IPS-20b (cell line): ENCODE measurements around the gene APRT.

Experiments
- H3K27ac ChIP-seq: one replicate; pipeline ENCODE4 v1.5.1; 2013; ENCODE audit warnings: low read length
- H3K27me3 ChIP-seq: 2 replicates; pipeline ENCODE4 v1.6.1; 2013; ENCODE audit warnings: mild to moderate bottlenecking, low read length, inconsistent platforms; ENCODE audit not compliant: insufficient read depth
- H3K36me3 ChIP-seq: 2 replicates; pipeline ENCODE4 v1.6.1; 2013; ENCODE audit warnings: low read depth, mild to moderate bottlenecking, inconsistent platforms, low read length, moderate library complexity; ENCODE audit not compliant: insufficient read depth
- H3K4me1 ChIP-seq: 2 replicates; pipeline ENCODE4 v1.6.1; 2013; ENCODE audit warnings: mild to moderate bottlenecking, control low read depth, inconsistent platforms, low read length, moderate library complexity; ENCODE audit not compliant: insufficient read depth
- H3K4me3 ChIP-seq: 2 replicates; pipeline ENCODE4 v1.5.1; 2013; ENCODE audit warnings: mild to moderate bottlenecking, low read length, inconsistent platforms
- H3K9ac ChIP-seq: 2 replicates; pipeline ENCODE4 v1.6.1; 2013; ENCODE audit warnings: low read depth, mild to moderate bottlenecking, inconsistent platforms, low read length, moderate library complexity
- H3K9me3 ChIP-seq: 2 replicates; pipeline ENCODE4 v1.6.1; 2013; ENCODE audit warnings: mild to moderate bottlenecking, low read depth, low read length, inconsistent platforms; ENCODE audit not compliant: insufficient read depth

APRT gene

DNA sequence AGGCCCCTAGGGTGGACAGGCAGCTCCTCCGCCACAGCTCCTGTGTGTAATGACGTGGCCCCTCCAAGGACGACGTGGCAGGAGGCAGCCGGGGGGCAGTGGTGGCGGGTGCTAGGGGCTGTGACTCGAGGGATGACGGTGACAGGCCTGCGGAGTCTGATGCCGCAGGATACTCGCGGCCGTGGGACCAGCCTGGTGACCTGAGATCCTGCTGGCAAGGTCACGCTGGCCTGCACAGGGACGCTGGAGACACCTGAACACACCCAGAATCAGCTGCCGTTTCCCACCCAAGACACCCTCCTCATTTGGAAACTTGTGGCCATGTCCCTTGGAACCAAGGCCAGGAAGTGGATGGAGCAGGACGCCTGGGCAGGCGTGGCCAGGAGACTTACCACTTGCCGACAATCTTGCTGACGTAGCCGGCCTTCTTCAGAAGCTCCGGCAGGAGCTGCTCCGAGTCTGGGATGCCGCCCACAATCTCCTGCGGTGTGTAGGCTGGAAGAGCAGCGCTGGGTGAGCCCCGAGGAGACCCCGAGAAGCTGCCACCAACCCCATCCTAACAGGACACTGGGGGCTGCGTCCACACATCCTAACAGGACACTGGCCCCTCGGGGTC, 29.0 kb upstream of the APRT start:
- no peak overlapping the region for H3K4me3 ChIP-seq
- H3K36me3 ChIP-seq: 0 out of 2 replicates have a peak, but pooled peaks cover 8% of the 10 kb centered on the region
- no peaks in the 10 kb centered on the region for H3K4me1 ChIP-seq
- H3K27ac ChIP-seq: no peak overlapping the region
- H3K9me3 ChIP-seq: no peaks in the 10 kb centered on the region
- no peaks in the 10 kb centered on the region for H3K27me3 ChIP-seq
- H3K9ac ChIP-seq: no peak overlapping the region

DNA sequence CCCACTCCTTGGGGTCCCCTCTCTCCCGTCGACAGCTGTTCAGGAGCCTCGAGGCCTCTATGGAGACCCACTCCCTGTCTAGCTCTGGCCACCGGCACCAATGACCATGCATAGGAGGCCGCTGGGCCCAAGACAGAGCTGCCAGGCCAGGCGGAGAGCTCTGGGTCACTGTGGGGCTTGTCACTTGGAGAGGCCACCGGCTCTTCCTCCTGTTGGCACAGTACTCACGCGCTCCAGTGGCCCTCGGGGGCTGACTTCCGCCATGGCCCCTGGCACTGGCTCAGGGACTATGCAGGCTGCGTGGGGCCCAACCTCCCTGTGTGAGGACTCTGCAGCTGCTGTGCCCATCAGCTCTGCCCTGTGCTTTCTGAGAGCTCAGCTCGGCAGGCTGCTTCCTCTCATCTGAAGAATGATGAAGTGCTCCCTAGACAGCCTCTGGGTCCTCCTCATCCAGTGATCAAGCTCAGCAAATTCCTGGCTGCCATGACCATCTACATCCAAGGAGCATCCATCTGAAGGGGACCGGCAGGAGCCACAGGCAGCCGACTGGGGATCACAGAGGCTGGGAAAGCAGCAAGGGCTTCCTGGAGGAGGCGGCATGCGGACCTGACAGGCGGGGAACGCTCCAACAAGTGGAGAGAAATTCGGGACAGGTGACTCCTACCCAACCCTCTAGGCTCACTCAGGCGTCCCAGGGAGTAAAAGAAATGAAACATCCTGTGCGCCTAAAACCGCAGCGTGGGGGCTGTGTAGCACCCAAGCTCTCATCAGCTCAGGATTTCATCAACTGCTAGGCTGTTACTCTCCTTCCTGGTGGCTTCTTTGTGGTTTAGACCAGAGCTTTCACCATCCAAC, 28.2 kb upstream of the APRT start:
- H3K9me3 ChIP-seq: no peaks in the 10 kb centered on the region
- 0 out of 2 replicates have a peak, but pooled peaks cover 8% of the 10 kb centered on the region for H3K36me3 ChIP-seq
- no peak overlapping the region for H3K27ac ChIP-seq
- no peaks in the 10 kb centered on the region for H3K27me3 ChIP-seq
- H3K4me1 ChIP-seq: no peaks in the 10 kb centered on the region
- H3K4me3 ChIP-seq: no peak overlapping the region
- H3K9ac ChIP-seq: no peak overlapping the region

DNA sequence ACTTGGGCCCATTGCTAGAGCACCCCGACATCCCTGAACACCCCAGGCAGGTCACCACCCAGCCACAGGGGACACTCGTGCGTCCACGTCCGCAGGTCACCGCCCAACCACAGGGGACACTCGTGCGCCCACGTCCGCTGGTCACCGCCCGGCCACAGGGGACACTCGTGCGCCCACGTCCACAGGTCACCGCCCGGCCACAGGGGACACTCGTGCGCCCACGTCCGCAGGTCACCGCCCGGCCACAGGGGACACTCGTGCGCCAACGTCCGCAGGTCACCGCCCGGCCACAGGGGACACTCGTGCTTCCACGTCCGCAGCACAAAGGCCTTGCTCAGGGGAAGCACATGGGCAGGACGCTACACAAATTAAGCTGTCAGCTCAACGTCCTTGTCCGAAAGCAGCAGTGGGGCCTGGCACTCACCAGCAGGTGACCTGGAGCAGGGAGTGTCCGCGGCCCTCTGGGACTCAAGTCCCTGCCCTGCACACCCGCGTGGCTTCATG, 27.4 kb upstream of the APRT start:
- Histone ChIP-seq H3K27me3 (no peaks in the 10 kb centered on the region), H3K9ac (no peak overlapping the region), H3K4me3 (no peak overlapping the region), H3K27ac (no peak overlapping the region), H3K9me3 (no peaks in the 10 kb centered on the region), H3K36me3 (0 out of 2 replicates have a peak, but pooled peaks cover 8% of the 10 kb centered on the region), H3K4me1 (no peaks in the 10 kb centered on the region)

DNA sequence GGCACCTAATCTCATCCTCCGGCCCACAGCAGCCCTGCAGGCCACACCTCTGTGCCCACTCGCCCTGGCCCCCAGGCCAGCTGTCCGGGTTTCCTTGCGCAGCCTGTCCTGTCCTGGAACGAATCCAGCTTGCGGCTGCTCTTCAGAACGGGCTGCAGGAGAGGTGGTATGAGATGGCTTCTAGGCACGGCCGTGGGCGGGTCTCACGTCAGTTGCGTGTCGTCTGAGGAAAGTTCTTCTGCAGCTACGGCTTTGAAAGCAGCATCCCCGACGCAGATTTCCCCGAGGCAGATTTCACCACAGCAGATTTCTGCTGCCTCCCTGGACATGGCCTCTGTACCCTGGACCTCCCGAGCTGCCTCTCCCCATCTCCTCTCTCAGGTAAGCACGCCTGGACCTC, 26.8 kb upstream of the APRT start:
- Histone ChIP-seq H3K9ac (no peak overlapping the region), H3K4me3 (no peak overlapping the region), H3K36me3 (0 out of 2 replicates have a peak, but pooled peaks cover 8% of the 10 kb centered on the region), H3K4me1 (no peaks in the 10 kb centered on the region), H3K27me3 (no peaks in the 10 kb centered on the region), H3K27ac (no peak overlapping the region), H3K9me3 (no peaks in the 10 kb centered on the region)

DNA sequence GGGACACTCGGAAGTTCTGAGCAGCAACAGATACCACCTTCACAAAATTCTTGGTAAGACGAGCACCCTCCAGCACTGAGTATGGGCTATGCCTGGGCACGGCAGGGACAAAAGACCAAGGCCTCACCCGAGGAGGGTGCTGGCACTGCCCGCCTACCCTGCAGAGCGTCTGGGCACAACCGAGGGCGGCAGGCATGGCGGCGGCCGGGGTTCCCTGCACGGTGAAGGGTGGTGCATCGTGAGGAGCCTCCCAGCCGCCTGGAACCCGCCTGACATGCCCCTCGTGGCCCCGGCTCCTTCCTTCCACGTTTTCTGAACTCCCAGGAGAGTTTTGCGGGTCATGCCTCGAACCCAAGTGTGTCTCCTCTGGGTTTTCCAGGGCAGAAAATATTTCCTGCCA, 26.1 kb upstream of the APRT start:
- Histone ChIP-seq H3K27me3 (no peaks in the 10 kb centered on the region), H3K9ac (no peak overlapping the region), H3K27ac (no peak overlapping the region), H3K36me3 (0 out of 2 replicates have a peak, but pooled peaks cover 8% of the 10 kb centered on the region), H3K4me1 (no peaks in the 10 kb centered on the region), H3K4me3 (no peak overlapping the region), H3K9me3 (no peaks in the 10 kb centered on the region)

DNA sequence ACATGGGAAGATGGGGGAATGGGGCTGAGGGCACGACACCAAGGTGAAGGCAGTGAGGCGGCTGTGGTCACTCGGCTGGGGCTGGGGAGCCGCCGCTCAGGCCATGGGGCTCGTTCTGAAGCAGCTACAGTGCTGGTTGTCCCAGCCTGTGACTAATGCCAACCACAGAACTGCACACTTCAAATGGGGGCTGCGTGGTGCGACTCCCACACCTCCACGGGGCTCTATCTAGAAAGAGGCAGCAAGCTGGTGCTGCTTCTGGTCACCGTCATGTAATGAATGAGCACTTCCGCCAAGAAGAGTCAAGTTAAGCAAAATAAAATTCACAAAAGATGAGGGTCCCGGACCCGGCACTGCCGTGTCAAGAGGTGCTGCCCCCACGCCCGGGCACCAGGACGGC, 25.1 kb upstream of the APRT start:
- Histone ChIP-seq H3K36me3 (0 out of 2 replicates have a peak, but pooled peaks cover 8% of the 10 kb centered on the region), H3K9ac (no peak overlapping the region), H3K4me1 (no peaks in the 10 kb centered on the region), H3K9me3 (no peaks in the 10 kb centered on the region), H3K4me3 (no peak overlapping the region), H3K27me3 (no peaks in the 10 kb centered on the region), H3K27ac (no peak overlapping the region)

DNA sequence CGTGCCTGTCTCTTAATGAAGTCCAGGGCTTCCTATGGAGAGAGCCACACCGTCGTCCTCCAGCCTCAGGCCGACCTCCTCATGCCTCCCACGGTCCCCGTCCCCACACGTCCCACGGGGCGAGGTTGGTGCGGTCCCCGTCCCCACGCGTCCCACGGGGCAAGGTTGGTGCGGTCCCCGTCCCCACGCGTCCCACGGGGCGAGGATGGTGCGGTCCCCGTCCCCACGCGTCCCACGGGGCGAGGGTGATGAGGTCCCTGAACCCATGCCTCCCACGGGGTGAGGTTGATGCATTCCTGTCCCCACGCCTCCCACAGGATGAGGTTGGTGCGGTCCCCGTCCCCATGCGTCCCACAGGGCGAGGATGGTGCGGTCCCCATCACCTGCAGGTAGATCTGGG, 24.1 kb upstream of the APRT start:
- Histone ChIP-seq H3K27ac (no peak overlapping the region), H3K36me3 (0 out of 2 replicates have a peak, but pooled peaks cover 8% of the 10 kb centered on the region), H3K4me3 (no peak overlapping the region)

DNA sequence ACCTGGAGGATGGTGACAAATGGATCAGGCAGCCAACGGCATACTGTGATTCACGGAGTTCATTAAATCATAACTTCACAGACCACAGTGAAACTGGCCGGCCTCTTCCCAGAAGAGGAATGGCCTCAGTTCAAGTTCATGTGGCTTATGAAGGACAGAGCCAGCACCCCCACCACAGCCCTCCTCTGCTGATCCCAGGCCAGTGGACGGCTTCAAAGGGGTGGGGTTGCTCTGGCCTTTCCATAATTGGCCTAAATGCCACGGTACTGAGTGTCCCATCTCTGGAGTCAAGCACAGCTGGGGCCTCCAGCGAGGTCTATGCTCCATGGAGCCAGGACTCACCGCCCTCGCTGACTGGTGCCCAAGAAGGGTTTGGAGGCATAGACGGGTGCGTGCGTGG, 23.7 kb upstream of the APRT start:
- no peaks in the 10 kb centered on the region for H3K4me1 ChIP-seq
- H3K9ac ChIP-seq: no peak overlapping the region
- H3K36me3 ChIP-seq: 0 out of 2 replicates have a peak, but pooled peaks cover 8% of the 10 kb centered on the region
- H3K27ac ChIP-seq: no peak overlapping the region
- no peaks in the 10 kb centered on the region for H3K9me3 ChIP-seq
- H3K27me3 ChIP-seq: no peaks in the 10 kb centered on the region
- H3K4me3 ChIP-seq: no peak overlapping the region

More for the DNA sequence above, 24.1 kb upstream of the APRT start:
- H3K27me3 ChIP-seq: no peaks in the 10 kb centered on the region
- H3K4me1 ChIP-seq: no peaks in the 10 kb centered on the region
- no peak overlapping the region for H3K9ac ChIP-seq
- no peaks in the 10 kb centered on the region for H3K9me3 ChIP-seq

DNA sequence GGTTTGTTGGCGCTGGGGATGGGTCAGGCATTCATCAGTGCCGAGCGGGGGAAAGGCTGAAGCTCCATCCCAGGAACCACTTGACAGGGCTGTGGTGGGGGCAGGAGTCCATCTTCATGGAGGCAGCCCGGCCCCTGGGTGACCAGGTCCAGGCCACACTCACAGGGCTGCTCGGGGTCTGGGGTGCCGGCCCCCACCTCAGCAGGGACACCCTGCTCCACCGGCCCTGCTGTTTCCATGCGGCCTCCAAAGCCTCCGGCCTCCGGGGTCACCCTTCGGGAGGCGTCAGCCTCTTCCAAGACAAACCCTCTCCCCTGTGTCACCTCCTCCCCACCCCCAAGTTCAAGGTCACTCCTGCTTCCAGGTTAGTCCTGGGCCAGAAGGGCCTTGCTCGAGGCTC, 22.9 kb upstream of the APRT start:
- Histone ChIP-seq H3K4me1 (no peaks in the 10 kb centered on the region), H3K9ac (no peak overlapping the region), H3K4me3 (no peak overlapping the region), H3K27ac (no peak overlapping the region), H3K27me3 (no peaks in the 10 kb centered on the region), H3K9me3 (no peaks in the 10 kb centered on the region), H3K36me3 (0 out of 2 replicates have a peak, but pooled peaks cover 4% of the 10 kb centered on the region)

DNA sequence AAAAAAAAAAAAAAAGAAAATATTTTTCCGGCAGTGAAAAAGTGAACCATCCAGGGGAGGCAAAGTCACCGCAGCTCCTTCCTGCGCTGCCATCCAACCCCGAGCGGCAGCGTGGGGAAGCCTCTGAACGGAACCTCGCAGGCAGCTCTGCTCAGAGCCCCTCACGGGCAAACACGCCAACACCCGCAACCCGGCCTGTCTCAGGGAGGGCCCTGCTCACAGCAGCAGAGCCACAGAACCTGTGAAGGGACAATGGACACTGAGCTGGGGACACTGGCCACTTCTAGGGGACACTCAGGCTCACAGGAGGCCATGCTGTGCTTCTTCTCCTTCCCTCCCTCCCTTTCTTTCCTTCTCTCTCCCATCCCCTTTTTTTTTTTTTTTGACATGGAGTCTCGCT, 21.4 kb upstream of the APRT start:
- Histone ChIP-seq H3K4me1 (no peaks in the 10 kb centered on the region), H3K4me3 (no peak overlapping the region), H3K27ac (no peak overlapping the region), H3K9me3 (no peaks in the 10 kb centered on the region), H3K36me3 (no peaks in the 10 kb centered on the region), H3K27me3 (no peaks in the 10 kb centered on the region), H3K9ac (no peak overlapping the region)

DNA sequence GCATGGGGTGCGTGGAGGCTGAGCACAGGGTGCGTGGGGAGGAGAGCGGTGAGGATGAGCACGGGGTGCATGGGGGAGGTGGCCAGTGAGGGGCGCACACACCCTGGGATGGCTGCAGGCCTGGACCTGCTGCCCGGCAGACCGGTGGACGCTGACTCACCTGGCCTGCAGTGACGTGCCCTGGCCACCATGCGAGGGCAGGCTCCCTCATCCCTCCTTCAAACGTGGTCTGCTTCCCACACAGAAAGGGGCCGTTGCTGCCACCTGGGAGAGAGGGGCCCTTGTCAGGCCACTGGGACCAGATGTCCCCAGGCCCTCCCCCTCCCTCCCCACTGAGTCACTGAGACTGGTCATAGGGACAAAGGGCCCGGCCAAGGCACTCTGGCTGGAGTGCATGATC, 20.1 kb upstream of the APRT start:
- H3K4me1 ChIP-seq: no peaks in the 10 kb centered on the region
- H3K27me3 ChIP-seq: no peaks in the 10 kb centered on the region
- H3K27ac ChIP-seq: no peak overlapping the region
- H3K9me3 ChIP-seq: no peaks in the 10 kb centered on the region
- no peaks in the 10 kb centered on the region for H3K36me3 ChIP-seq
- no peak overlapping the region for H3K4me3 ChIP-seq
- H3K9ac ChIP-seq: no peak overlapping the region

DNA sequence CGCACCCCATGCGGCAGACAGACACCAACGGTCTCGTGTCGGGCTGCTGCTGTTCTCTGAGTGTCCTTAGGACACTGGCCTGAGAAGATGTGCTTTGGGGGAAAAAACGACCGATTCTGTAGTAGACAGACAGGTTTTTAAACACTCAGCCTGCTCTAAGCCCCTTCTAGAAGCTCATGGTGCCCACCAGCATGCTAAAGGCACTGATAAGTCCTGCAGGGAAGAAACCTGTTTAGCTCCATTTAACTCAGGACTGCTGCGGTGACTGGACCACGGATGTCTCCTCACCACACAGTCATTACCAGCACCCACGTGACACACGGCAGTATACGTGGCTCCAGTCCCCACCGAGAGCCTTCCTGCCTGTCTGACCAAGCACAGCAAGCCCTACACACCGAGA, 19.1 kb upstream of the APRT start:
- H3K27me3 ChIP-seq: no peaks in the 10 kb centered on the region
- H3K9me3 ChIP-seq: no peaks in the 10 kb centered on the region
- no peak overlapping the region for H3K27ac ChIP-seq
- H3K9ac ChIP-seq: no peak overlapping the region
- H3K4me1 ChIP-seq: no peaks in the 10 kb centered on the region
- no peaks in the 10 kb centered on the region for H3K36me3 ChIP-seq
- H3K4me3 ChIP-seq: no peak overlapping the region
